ENCODE data around the gene GARIN5B.

DNA sequence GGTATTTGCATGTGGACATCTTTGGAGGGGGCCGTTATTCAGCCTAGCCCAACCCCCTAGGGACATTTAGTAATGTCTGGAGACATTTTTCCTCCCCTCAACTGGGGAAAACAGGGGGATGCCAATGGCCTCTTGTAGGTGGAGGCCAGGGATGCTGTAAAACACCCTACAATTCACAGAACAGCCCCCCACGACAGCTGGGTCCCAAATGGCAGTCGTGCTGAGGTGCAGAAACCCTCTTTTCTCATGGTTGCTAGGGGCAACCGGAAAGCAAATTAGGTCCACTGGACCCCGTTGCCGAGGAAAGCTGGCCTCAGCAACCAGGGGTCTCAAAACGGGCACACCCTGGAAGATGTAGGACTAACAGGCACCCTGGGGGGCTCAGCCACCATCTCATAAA, 52.6 kb downstream of the GARIN5B start:
- TF ChIP-seq CTCF (IDR thresholded peaks at IDR 0.05), result no peak
- no peak for TF ChIP-seq EP300 (IDR thresholded peaks at IDR 0.05)

Measured in ovary (tissue), 3 donors.